ENCODE results near the gene NFKB1.

Gene NFKB1

GRCh38 chr4:102497986-102498385, 3.2 kb upstream of the NFKB1 start:
- FAIRE-seq, result no peak

- FAIRE-seq, result no peak
Observed at GRCh38 chr4:102500352-102500695, 835 bp upstream of the NFKB1 start.

GRCh38 chr4:102501447-102501696, 213 bp downstream of the NFKB1 start:
- FAIRE-seq, result no peak

- no peak for FAIRE-seq
Observed at GRCh38 chr4:102502543-102502818, 1.3 kb downstream of the NFKB1 start.

GRCh38 chr4:102503301-102503746, 2.2 kb downstream of the NFKB1 start:
- FAIRE-seq, result no peak

GRCh38 chr4:102503831-102504786, 3.0 kb downstream of the NFKB1 start:
- FAIRE-seq, result no peak

GRCh38 chr4:102504941-102505340, 3.8 kb downstream of the NFKB1 start:
- FAIRE-seq, result no peak

GRCh38 chr4:102505708-102506107, 4.5 kb downstream of the NFKB1 start:
- FAIRE-seq, result peak; percentile 49

GRCh38 chr4:102506523-102506922, 5.4 kb downstream of the NFKB1 start:
- FAIRE-seq, result no peak

- FAIRE-seq, result no peak
Observed at GRCh38 chr4:102511830-102512605, 10.9 kb downstream of the NFKB1 start.

- no peak for FAIRE-seq
Observed at GRCh38 chr4:102514298-102514964, 13.3 kb downstream of the NFKB1 start.

GRCh38 chr4:102517753-102518152, 16.6 kb downstream of the NFKB1 start:
- no peak for FAIRE-seq

GRCh38 chr4:102518703-102519131, 17.6 kb downstream of the NFKB1 start:
- no peak for FAIRE-seq

GRCh38 chr4:102519925-102520324, 18.8 kb downstream of the NFKB1 start:
- no peak for FAIRE-seq

- FAIRE-seq, result no peak
Observed at GRCh38 chr4:102521570-102521969, 20.4 kb downstream of the NFKB1 start.

- no peak for FAIRE-seq
Observed at GRCh38 chr4:102522031-102522440, 20.9 kb downstream of the NFKB1 start.

GRCh38 chr4:102524691-102525090, 23.5 kb downstream of the NFKB1 start:
- no peak for FAIRE-seq

- no peak for FAIRE-seq
Observed at GRCh38 chr4:102525097-102525496, 23.9 kb downstream of the NFKB1 start.

GRCh38 chr4:102525504-102525903, 24.3 kb downstream of the NFKB1 start:
- FAIRE-seq, result no peak

GRCh38 chr4:102526532-102526931, 25.4 kb downstream of the NFKB1 start:
- FAIRE-seq, result peak; percentile 6

GRCh38 chr4:102527695-102528283, 26.6 kb downstream of the NFKB1 start:
- no peak for FAIRE-seq

- no peak for FAIRE-seq
Observed at GRCh38 chr4:102529977-102530376, 28.8 kb downstream of the NFKB1 start.

- FAIRE-seq, result no peak
Observed at GRCh38 chr4:102530986-102531385, 29.8 kb downstream of the NFKB1 start.

Measured in G401.6 (cell line).